OCI-LY7 (cell line): ENCODE results near the gene SMIM21. TPM values are rescaled to one million over a fixed set of nuclear protein-coding genes. Genes with fewer than 3 reads are reported as not detected.

Source experiments
- BruUV-seq: library from RNA; stranded (reverse); fragments of 400-500 nt; replicated peaks from 2 replicates; lab custom pipeline; 2021; lab: Mats Ljungman, UMichigan
- CTCF ChIA-PET: fragments of 300-600 bp; sonication (Branson Sonifier 250); formaldehyde crosslinking; loops from one replicate; lab custom pipeline; 2022; ENCODE audit warnings: antibody characterized with exemption; ENCODE audit not compliant: unreplicated experiment; lab: Charles Lee
- POLR2A ChIA-PET: fragments of 300-600 bp; sonication (Branson Sonifier 250); formaldehyde crosslinking; loops from one replicate; lab custom pipeline; 2022; ENCODE audit warnings: antibody characterized with exemption; lab: Charles Lee
- DNase-seq: peaks from one replicate; pipeline ENCODE4 v3.0.0-alpha.2; 2015; ENCODE audit warnings: low spot score
- H2AFZ ChIP-seq: fragments of 200-600 bp; sonication (generic), shearing (Covaris generic); 2 replicates; pipeline ENCODE4 v1.6.1; 2014; ENCODE audit warnings: mild to moderate bottlenecking, antibody characterized with exemption, low read length, moderate library complexity
- H3K27ac ChIP-seq: fragments of 200-600 bp; sonication (generic); 2 replicates; pipeline ENCODE4 v1.5.1; 2014; ENCODE audit warnings: mixed run types, low read depth, mild to moderate bottlenecking, moderate library complexity, low read length, inconsistent platforms; ENCODE audit not compliant: poor library complexity, severe bottlenecking
- H3K36me3 ChIP-seq: fragments of 200-600 bp; sonication (generic); 2 replicates; pipeline ENCODE4 v1.6.1; 2014; ENCODE audit warnings: mild to moderate bottlenecking, antibody characterized with exemption, low read length, moderate library complexity, mixed read lengths; ENCODE audit not compliant: insufficient read depth
- H3K4me1 ChIP-seq: fragments of 200-600 bp; sonication (generic); 2 replicates; pipeline ENCODE4 v1.5.1; 2014; ENCODE audit warnings: mild to moderate bottlenecking, low read length; ENCODE audit not compliant: insufficient read depth, poor library complexity, severe bottlenecking
- H3K4me2 ChIP-seq: fragments of 200-600 bp; sonication (generic); 2 replicates; pipeline ENCODE4 v1.6.1; 2014; ENCODE audit warnings: mild to moderate bottlenecking, low read length
- H3K4me3 ChIP-seq: fragments of 200-600 bp; sonication (generic); 2 replicates; pipeline ENCODE4 v1.5.1; 2014; ENCODE audit warnings: mild to moderate bottlenecking, low read depth, low read length; ENCODE audit not compliant: poor library complexity, severe bottlenecking
- H3K79me2 ChIP-seq: fragments of 200-600 bp; sonication (generic); 2 replicates; pipeline ENCODE4 v1.6.1; 2016; ENCODE audit warnings: low read depth, mild to moderate bottlenecking, low read length, moderate library complexity, mixed read lengths; ENCODE audit not compliant: insufficient read depth
- H3K9me2 ChIP-seq: fragments of 200-600 bp; sonication (generic); 2 replicates; pipeline ENCODE4 v1.6.1; 2016; ENCODE audit warnings: mild to moderate bottlenecking, low read length, mixed read lengths; ENCODE audit not compliant: insufficient read depth
- H3K9me3 ChIP-seq: fragments of 200-600 bp; sonication (generic); 2 replicates; pipeline ENCODE4 v1.6.1; 2014; ENCODE audit warnings: mild to moderate bottlenecking, mixed run types, low read length, mixed read lengths
- H4K20me1 ChIP-seq: fragments of 200-600 bp; sonication (generic); 2 replicates; pipeline ENCODE4 v1.6.1; 2014; ENCODE audit warnings: mild to moderate bottlenecking, antibody characterized with exemption, low read length, moderate library complexity, mixed read lengths; ENCODE audit not compliant: insufficient read depth
- EZH2phosphoT487 ChIP-seq: fragments of 200-600 bp; sonication (generic); IDR thresholded peaks from 2 replicates; pipeline ENCODE4 v1.6.1; 2018; ENCODE audit warnings: low read depth, borderline replicate concordance, mild to moderate bottlenecking, mixed run types, antibody characterized with exemption, low read length, moderate library complexity, mixed read lengths
- intact Hi-C: fragments of 100-400 bp; cut with micrococcal nuclease; formaldehyde crosslinking; loops from one replicate; pipeline ENCODE4 v1.10.0; 2022; ENCODE audit not compliant: unreplicated experiment
- total RNA-seq, 2 experiments: library from RNA; depleted of rRNA in 1 of 2; stranded (reverse); fragments of >200 nt in 1 of 2; shearing (Covaris generic) in 1 of 2; gene quantifications; 2 replicates each; pipeline ENCODE4 v1.2.3, GENCODE V29; 2014 to 2022
- TF ChIP-seq, protein P1 (sequence below): fragments of 200-600 bp; sonication (generic); conservative IDR thresholded peaks from 2 replicates; pipeline ENCODE4 v1.5.1; 2014; ENCODE audit warnings: mild to moderate bottlenecking, antibody characterized with exemption, low read length, moderate library complexity, mixed read lengths

Gene SMIM21
- total RNA-seq, 2 experiments from 2014 or later: not detected

DNA sequence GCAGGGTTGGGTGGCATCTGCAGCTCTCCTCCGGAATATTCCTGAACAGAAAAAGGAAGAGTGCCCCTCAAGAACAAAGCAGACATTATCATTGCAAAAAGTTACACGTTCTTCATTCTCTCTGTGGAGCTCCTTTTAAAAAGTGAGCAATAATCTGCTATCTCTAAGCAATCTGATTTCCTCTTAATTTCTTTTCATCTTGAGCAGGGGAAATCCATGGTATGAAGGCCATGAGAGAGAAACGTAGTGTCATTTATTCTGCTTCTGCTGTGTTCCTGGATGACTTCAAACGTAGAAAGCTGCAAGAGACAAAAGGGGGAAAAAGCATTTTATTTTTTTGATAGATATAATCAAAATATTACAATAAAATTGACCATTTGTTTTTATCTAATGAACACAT lies 16.9 kb downstream of the SMIM21 start:
- no peaks in the 10 kb centered on the region for H3K36me3 ChIP-seq
- CTCF ChIA-PET: no interaction called here
- no peak overlapping the region for H3K4me2 ChIP-seq
- no peak overlapping the region for H3K4me3 ChIP-seq
- H2AFZ ChIP-seq: no peak overlapping the region
- POLR2A ChIA-PET: no interaction called here
- TF ChIP-seq, protein P1, sequence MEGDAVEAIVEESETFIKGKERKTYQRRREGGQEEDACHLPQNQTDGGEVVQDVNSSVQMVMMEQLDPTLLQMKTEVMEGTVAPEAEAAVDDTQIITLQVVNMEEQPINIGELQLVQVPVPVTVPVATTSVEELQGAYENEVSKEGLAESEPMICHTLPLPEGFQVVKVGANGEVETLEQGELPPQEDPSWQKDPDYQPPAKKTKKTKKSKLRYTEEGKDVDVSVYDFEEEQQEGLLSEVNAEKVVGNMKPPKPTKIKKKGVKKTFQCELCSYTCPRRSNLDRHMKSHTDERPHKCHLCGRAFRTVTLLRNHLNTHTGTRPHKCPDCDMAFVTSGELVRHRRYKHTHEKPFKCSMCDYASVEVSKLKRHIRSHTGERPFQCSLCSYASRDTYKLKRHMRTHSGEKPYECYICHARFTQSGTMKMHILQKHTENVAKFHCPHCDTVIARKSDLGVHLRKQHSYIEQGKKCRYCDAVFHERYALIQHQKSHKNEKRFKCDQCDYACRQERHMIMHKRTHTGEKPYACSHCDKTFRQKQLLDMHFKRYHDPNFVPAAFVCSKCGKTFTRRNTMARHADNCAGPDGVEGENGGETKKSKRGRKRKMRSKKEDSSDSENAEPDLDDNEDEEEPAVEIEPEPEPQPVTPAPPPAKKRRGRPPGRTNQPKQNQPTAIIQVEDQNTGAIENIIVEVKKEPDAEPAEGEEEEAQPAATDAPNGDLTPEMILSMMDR: no peak
- TF ChIP-seq EZH2phosphoT487: no peak
- no peaks in the 10 kb centered on the region for H3K79me2 ChIP-seq
- intact Hi-C loops: no loop called here
- H4K20me1 ChIP-seq: no peaks in the 10 kb centered on the region
- H3K9me3 ChIP-seq: no peaks in the 10 kb centered on the region
- no peak overlapping the region for H3K27ac ChIP-seq
- H3K4me1 ChIP-seq: no peaks in the 10 kb centered on the region
- no peaks in the 10 kb centered on the region for H3K9me2 ChIP-seq
- BruUV-seq: no TSS peak
- no peak for DNase-seq

DNA sequence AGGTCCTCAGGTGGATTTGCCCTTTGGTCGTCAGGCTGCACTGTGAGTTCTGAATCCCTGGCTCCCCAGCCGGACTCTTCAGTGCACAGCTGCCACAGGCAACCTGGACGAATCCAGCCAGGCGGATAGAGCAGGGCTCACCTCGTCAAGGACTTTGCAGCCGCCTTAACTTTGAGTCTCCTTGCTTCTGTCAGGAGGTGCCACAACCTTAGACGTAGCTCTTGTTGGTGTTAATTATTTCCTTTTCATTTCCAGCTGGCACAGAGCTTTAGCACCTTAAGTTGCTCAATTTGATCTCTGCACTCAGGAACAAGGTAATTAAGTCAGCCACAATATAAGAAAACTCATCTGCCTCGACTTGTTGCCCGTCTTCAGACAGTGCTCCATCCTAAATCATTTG lies 17.7 kb downstream of the SMIM21 start:
- Histone ChIP-seq H3K4me2 (no peak overlapping the region), H2AFZ (no peak overlapping the region), H4K20me1 (no peaks in the 10 kb centered on the region), H3K9me3 (no peaks in the 10 kb centered on the region), H3K79me2 (no peaks in the 10 kb centered on the region), H3K36me3 (no peaks in the 10 kb centered on the region), H3K27ac (no peak overlapping the region), H3K4me1 (no peaks in the 10 kb centered on the region), H3K4me3 (no peak overlapping the region), H3K9me2 (no peaks in the 10 kb centered on the region)
- BruUV-seq: no TSS peak
- intact Hi-C loops: no loop called here
- no peak for DNase-seq
- ChIA-PET POLR2A (no interaction called here), CTCF (no interaction called here)
- no peak for TF ChIP-seq EZH2phosphoT487
- TF ChIP-seq, protein P1: no peak

DNA sequence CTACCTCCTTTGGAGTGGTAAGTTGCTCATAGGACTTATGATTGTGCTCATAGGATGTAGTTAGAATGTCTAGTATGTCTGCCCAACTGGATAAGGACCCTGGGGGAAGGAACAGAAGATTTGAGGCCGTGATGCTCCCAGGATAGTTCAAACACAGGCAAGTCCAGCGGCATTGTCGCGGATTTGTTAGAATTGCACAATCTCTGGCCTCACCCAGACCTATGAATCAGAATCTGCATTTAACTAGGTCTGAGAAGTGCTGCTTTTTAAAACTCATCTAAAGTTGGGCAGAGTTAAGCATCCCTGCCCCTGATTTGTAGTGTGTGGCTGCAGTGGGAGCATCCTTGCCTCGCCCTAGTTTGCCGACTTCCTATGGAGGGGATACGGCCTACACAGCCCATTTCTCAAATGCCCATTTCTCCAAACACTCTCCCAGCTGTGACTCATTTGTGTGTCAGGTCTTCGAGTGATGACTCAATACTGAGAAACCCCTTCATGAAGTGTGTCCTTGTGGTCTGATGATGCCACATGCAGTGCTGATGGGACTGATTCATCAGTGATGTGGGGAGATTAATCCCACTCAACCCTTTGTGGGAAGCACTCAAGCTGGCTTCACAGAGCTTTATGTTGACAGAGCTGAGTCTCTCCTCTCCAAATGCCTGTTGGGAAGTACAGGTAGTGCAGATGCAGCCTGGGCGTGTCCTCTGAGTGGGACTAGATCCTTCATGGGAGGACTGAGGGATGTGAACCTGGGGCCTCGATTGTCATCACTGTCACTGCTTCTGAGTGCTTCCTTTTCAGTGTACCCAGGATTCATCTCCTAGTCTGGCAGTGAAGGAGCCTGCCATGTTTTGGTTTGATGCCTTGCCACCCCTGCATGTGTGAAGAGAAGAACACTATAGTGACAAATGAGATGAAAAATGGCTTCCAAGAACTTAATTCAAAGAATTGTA lies 18.7 kb downstream of the SMIM21 start:
- Histone ChIP-seq H2AFZ (no peak overlapping the region), H4K20me1 (no peaks in the 10 kb centered on the region), H3K4me3 (no peak overlapping the region), H3K4me1 (no peaks in the 10 kb centered on the region), H3K4me2 (no peak overlapping the region), H3K9me2 (no peaks in the 10 kb centered on the region), H3K9me3 (no peaks in the 10 kb centered on the region), H3K36me3 (no peaks in the 10 kb centered on the region), H3K27ac (no peak overlapping the region), H3K79me2 (no peaks in the 10 kb centered on the region)
- intact Hi-C loops: no loop called here
- ChIA-PET CTCF (no interaction called here), POLR2A (no interaction called here)
- no TSS peak for BruUV-seq
- TF ChIP-seq, protein P1: no peak
- no peak for TF ChIP-seq EZH2phosphoT487
- no peak for DNase-seq
